ENCODE data around the gene LIN28B. TPM values are rescaled to one million over a fixed set of nuclear protein-coding genes. Genes with fewer than 3 reads are reported as not detected.

LIN28B gene
- total and polyA plus RNA-seq, 4 donors = 0.12 to 0.14 TPM; not detected in 2

DNA sequence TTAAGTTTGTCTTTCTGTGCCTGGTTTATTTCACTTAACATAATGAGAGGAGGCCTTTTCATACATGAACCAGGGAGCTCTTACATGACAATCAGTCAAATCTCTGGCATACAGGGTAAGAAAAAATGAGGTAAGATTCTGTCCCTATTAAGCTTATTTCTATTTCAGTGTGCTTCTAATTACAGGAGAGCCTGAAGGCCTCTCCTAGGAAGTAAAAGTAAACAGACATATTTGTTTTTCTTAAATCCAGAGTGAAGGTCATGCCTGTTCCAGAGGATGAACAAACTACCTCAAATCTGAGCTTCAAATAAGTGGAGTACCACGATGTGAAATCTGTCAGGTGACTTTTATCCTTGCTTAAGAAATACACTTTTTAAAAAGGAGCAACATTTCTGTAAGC lies 150.3 kb downstream of the LIN28B start:
- Histone ChIP-seq H3K27ac (ENCODE audit: low read depth in 1 of 2, low read length in 1 of 2) (no peak overlapping the region), H3K4me3 (no peak overlapping the region), H3K9me3 (ENCODE audit: control insufficient read depth in 4 of 4, insufficient read depth in 3 of 4, low read length in 3 of 4) (no peaks in the 10 kb centered on the region), H3K36me3 (ENCODE audit: control insufficient read depth in 4 of 4, insufficient read depth in 4 of 4, low read length in 4 of 4) (peaks cover 0 to 13% (median under 1%) of the 10 kb centered on the region in 4 donors), H3K9ac (ENCODE audit: insufficient read depth in 1 of 2, low read length in 2 of 2) (no peak overlapping the region), H3K27me3 (ENCODE audit: control insufficient read depth in 3 of 3, insufficient read depth in 3 of 3, low read length in 2 of 3) (no peaks in the 10 kb centered on the region), H3K4me1 (ENCODE audit: control insufficient read depth in 5 of 5, insufficient read depth in 5 of 5, low read length in 5 of 5) (peaks cover 0 to 6% (median 0%) of the 10 kb centered on the region in 5 donors)
- ATAC-seq (ENCODE audit: insufficient read depth, low FRiP score) (no peak), DNase-seq (no peak)
- TF ChIP-seq, protein P1, sequence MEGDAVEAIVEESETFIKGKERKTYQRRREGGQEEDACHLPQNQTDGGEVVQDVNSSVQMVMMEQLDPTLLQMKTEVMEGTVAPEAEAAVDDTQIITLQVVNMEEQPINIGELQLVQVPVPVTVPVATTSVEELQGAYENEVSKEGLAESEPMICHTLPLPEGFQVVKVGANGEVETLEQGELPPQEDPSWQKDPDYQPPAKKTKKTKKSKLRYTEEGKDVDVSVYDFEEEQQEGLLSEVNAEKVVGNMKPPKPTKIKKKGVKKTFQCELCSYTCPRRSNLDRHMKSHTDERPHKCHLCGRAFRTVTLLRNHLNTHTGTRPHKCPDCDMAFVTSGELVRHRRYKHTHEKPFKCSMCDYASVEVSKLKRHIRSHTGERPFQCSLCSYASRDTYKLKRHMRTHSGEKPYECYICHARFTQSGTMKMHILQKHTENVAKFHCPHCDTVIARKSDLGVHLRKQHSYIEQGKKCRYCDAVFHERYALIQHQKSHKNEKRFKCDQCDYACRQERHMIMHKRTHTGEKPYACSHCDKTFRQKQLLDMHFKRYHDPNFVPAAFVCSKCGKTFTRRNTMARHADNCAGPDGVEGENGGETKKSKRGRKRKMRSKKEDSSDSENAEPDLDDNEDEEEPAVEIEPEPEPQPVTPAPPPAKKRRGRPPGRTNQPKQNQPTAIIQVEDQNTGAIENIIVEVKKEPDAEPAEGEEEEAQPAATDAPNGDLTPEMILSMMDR (IDR thresholded peaks at IDR 0.05; ENCODE audit: control extremely low read depth, extremely low read depth) = no peak
- 70 to 71% methylated on average over 1 of the region's 1 CpG for WGBS, 2 donors

DNA sequence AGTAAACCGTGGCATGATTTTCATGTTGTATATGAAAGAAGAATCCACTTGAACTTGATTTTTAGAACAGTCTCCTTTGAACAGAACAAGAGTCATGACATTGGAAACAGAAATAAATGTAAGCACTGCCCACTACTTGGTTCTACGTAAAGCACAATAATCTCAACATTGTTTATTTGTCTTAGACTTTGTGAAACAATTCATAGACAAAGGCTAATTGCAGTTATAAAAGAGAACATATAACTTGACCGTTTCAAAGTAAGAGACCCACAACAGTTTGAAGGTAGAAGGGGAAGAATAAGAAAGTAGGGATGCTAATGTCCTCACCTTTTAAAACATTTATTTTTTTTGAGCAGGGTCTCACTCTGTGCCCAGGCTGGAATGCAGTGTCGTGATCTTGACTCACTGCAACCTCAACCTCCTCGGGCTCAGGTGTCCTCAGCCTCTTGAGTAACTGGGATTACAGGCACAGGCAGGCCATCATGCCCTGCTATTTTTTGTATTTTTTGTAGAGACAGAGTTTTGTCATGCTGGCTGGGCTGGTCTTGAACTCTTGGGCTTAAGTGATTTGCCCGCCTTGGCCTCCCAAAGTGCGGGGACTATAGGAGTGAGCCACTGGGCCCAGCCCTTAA lies 151.8 kb downstream of the LIN28B start:
- Histone ChIP-seq H3K27ac (ENCODE audit: low read depth in 1 of 2, low read length in 1 of 2) (no peak overlapping the region), H3K4me3 (no peak overlapping the region), H3K27me3 (ENCODE audit: control insufficient read depth in 3 of 3, insufficient read depth in 3 of 3, low read length in 2 of 3) (no peaks in the 10 kb centered on the region), H3K36me3 (ENCODE audit: control insufficient read depth in 4 of 4, insufficient read depth in 4 of 4, low read length in 4 of 4) (peaks cover 0 to 13% (median 2%) of the 10 kb centered on the region in 4 donors), H3K4me1 (ENCODE audit: control insufficient read depth in 5 of 5, insufficient read depth in 5 of 5, low read length in 5 of 5) (peaks cover 0 to 6% (median 0%) of the 10 kb centered on the region in 5 donors), H3K9ac (ENCODE audit: insufficient read depth in 1 of 2, low read length in 2 of 2) (no peak overlapping the region), H3K9me3 (ENCODE audit: control insufficient read depth in 4 of 4, insufficient read depth in 3 of 4, low read length in 3 of 4) (no peaks in the 10 kb centered on the region)
- no peak for ATAC-seq (ENCODE audit: insufficient read depth, low FRiP score)
- 79 to 90% methylated on average over 7 of the region's 7 CpGs for WGBS, 2 donors
- TF ChIP-seq, protein P1 (IDR thresholded peaks at IDR 0.05; ENCODE audit: control extremely low read depth, extremely low read depth) = no peak
- no peak for DNase-seq

DNA sequence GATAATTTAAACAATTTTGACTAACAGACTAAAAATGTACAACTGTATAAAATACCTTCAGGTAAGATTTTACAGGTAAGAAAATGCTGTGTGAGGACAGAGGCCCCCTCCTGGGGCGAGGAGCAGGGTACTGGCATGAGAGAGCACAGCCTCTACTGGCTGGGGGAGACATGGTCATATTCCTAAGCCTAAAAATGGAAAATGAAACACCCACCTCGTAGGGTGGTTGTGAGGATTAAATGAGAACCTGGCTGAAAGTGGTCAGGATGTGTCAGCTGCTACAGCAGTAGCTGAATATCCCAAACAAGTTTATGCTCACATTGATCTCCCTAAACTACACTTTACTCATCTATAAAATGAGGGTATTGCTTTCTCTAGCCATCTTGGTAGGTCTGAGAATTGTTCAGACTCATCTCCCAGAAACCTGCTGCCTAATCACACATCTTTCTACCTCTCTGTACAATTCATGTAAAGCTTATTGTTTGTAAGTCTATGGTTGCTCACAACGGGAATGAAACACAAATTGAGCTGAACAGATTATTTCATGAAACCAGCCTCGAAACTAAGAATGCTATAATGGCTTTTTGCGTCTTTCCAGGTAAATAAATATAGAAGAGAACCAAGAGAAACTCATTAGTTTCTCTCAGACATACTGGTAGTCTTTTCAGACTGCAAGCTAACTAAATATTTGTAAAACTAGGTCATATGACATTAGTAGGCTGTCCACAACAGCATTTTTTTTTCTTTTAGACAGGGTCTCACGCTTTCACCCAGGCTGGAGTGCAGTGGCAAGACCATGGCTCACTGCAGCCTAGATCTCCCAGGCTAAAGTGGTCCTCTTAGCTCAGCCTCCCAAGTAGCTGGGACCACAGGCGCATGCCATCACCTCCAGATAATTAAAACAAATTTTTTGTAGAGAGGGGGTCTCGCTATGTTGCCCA lies 153.3 kb downstream of the LIN28B start:
- ATAC-seq (ENCODE audit: insufficient read depth, low FRiP score) = no peak
- H3K9me3 ChIP-seq (ENCODE audit: control insufficient read depth in 4 of 4, insufficient read depth in 3 of 4, low read length in 3 of 4) = no peaks in the 10 kb centered on the region
- WGBS, 2 donors = 70 to 81% methylated on average over 8 of the region's 8 CpGs

More for the DNA sequence above, 153.3 kb downstream of the LIN28B start:
- TF ChIP-seq, protein P1 (IDR thresholded peaks at IDR 0.05; ENCODE audit: control extremely low read depth, extremely low read depth) = no peak
- Histone ChIP-seq H3K27ac (ENCODE audit: low read depth in 1 of 2, low read length in 1 of 2) (no peak overlapping the region), H3K36me3 (ENCODE audit: control insufficient read depth in 4 of 4, insufficient read depth in 4 of 4, low read length in 4 of 4) (peaks cover 0 to 16% (median 2%) of the 10 kb centered on the region in 4 donors), H3K27me3 (ENCODE audit: control insufficient read depth in 3 of 3, insufficient read depth in 3 of 3, low read length in 2 of 3) (no peaks in the 10 kb centered on the region), H3K4me3 (no peak overlapping the region), H3K9ac (ENCODE audit: insufficient read depth in 1 of 2, low read length in 2 of 2) (no peak overlapping the region), H3K4me1 (ENCODE audit: control insufficient read depth in 5 of 5, insufficient read depth in 5 of 5, low read length in 5 of 5) (peaks cover 0 to 3% (median 0%) of the 10 kb centered on the region in 5 donors)
- no peak for DNase-seq

Data from lung (tissue), 12 donors.